ENCODE results near the gene SLC17A9. TPM values are rescaled to one million over a fixed set of nuclear protein-coding genes. Genes with fewer than 3 reads are reported as not detected.

The SLC17A9 gene
- total RNA-seq, 1 donor from 2014 or later: 12.0 TPM

- Histone ChIP-seq H3K4me3 (ENCODE audit: low read depth, low read length) (no peak overlapping the region), H3K36me3 (ENCODE audit: control insufficient read depth, insufficient read depth, low read length) (peaks cover 5% of the 10 kb centered on the region), H3K27me3 (ENCODE audit: control insufficient read depth, insufficient read depth, low read length) (no peaks in the 10 kb centered on the region)
- no peak for DNase-seq (ENCODE audit: low read depth)
- no peak for TF ChIP-seq CTCF (IDR thresholded peaks at IDR 0.05; ENCODE audit: insufficient read depth, low read length, poor library complexity, severe bottlenecking)
These were observed 10.7 kb upstream of the SLC17A9 start for GRCh38 chr20:62941792-62942191.

- Histone ChIP-seq H3K27me3 (ENCODE audit: control insufficient read depth, insufficient read depth, low read length) (no peaks in the 10 kb centered on the region), H3K4me3 (ENCODE audit: low read depth, low read length) (no peak overlapping the region), H3K36me3 (ENCODE audit: control insufficient read depth, insufficient read depth, low read length) (peaks cover 8% of the 10 kb centered on the region)
- TF ChIP-seq CTCF (IDR thresholded peaks at IDR 0.05; ENCODE audit: insufficient read depth, low read length, poor library complexity, severe bottlenecking): no peak
- DNase-seq (ENCODE audit: low read depth): no peak
These were observed 10.1 kb upstream of the SLC17A9 start for GRCh38 chr20:62942456-62942855.

GRCh38 chr20:62943396-62943795 lies 9.1 kb upstream of the SLC17A9 start:
- no peak for DNase-seq (ENCODE audit: low read depth)
- no peak for TF ChIP-seq CTCF (IDR thresholded peaks at IDR 0.05; ENCODE audit: insufficient read depth, low read length, poor library complexity, severe bottlenecking)
- no peaks in the 10 kb centered on the region for H3K27me3 ChIP-seq (ENCODE audit: control insufficient read depth, insufficient read depth, low read length)
- H3K36me3 ChIP-seq (ENCODE audit: control insufficient read depth, insufficient read depth, low read length): peaks cover 8% of the 10 kb centered on the region
- H3K4me3 ChIP-seq (ENCODE audit: low read depth, low read length): no peak overlapping the region

DNA sequence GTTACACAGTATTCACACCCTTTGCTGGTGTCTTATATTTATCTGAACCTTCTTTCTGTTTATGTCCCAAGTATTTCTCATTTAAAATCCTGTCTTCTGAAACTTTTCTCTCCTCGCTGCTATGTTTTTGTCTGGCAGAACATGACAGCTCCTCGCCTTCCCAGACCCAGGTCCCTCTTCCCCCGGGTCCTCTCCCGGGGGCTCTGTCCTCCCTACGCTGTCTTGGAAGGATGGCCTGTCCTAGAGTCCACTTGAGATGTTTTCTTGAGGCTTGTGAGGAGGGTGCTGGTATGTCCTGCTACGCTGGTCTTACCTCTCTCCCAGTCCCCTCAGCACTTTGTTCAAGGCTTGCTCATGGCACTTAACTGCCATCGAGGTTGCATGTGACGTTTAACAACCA lies 8.3 kb upstream of the SLC17A9 start:
- no peak for DNase-seq (ENCODE audit: low read depth)
- no peak overlapping the region for H3K4me3 ChIP-seq (ENCODE audit: low read depth, low read length)
- H3K27me3 ChIP-seq (ENCODE audit: control insufficient read depth, insufficient read depth, low read length): no peaks in the 10 kb centered on the region
- no peak for TF ChIP-seq CTCF (IDR thresholded peaks at IDR 0.05; ENCODE audit: insufficient read depth, low read length, poor library complexity, severe bottlenecking)
- peaks cover 8% of the 10 kb centered on the region for H3K36me3 ChIP-seq (ENCODE audit: control insufficient read depth, insufficient read depth, low read length)

DNA sequence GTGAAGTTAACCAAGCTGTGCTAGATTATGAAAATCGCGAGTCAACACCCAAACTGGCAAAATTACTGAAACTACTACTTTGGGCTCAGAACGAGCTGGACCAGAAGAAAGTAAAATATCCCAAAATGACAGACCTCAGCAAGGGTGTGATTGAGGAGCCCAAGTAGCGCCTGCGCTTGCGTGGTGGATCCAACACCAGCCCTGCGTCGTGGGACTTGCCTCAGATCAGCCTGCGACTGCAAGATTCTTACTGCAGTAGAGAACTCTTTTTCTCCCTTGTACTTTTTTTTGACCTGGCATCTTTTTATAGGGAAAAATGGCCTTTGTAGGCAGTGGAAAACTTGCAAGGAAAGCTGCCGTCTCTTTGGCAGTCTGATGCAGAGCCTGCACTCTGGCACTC lies 7.8 kb upstream of the SLC17A9 start:
- TF ChIP-seq CTCF (IDR thresholded peaks at IDR 0.05; ENCODE audit: insufficient read depth, low read length, poor library complexity, severe bottlenecking): no peak
- Histone ChIP-seq H3K4me3 (ENCODE audit: low read depth, low read length) (no peak overlapping the region), H3K27me3 (ENCODE audit: control insufficient read depth, insufficient read depth, low read length) (no peaks in the 10 kb centered on the region), H3K36me3 (ENCODE audit: control insufficient read depth, insufficient read depth, low read length) (peaks cover 8% of the 10 kb centered on the region)
- DNase-seq (ENCODE audit: low read depth): no peak

DNA sequence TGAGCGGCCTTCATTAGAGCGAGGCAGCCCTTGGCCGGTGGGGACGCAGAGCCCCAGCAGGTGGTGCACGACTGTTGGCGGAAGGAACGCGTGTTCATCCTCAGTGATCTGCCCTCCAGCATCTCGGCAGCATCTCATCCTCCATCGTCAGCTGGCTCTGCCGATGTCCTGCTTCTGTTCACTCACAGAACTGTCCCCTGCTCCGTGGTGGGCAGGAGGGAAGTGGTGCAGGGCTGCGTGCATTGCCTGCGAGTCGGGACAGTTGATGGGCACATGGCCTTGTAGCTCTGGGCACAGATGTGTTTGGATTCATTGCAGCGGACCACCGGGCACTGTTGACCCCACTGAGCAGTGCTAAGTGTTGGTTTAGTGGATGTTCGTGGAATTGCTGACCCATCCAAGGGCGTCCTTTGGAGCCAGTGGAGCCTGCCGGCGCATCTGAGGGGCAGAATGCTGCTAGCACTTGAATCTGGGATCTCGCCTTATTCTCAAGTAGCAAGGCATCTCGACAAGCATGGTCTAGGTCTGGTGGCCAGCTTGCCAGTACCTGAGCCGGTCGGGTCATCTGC lies 6.7 kb upstream of the SLC17A9 start:
- no peaks in the 10 kb centered on the region for H3K27me3 ChIP-seq (ENCODE audit: control insufficient read depth, insufficient read depth, low read length)
- no peak for DNase-seq (ENCODE audit: low read depth)
- peaks cover 8% of the 10 kb centered on the region for H3K36me3 ChIP-seq (ENCODE audit: control insufficient read depth, insufficient read depth, low read length)
- no peak overlapping the region for H3K4me3 ChIP-seq (ENCODE audit: low read depth, low read length)
- no peak for TF ChIP-seq CTCF (IDR thresholded peaks at IDR 0.05; ENCODE audit: insufficient read depth, low read length, poor library complexity, severe bottlenecking)
